ENCODE data around the gene RAB27A.

DNA sequence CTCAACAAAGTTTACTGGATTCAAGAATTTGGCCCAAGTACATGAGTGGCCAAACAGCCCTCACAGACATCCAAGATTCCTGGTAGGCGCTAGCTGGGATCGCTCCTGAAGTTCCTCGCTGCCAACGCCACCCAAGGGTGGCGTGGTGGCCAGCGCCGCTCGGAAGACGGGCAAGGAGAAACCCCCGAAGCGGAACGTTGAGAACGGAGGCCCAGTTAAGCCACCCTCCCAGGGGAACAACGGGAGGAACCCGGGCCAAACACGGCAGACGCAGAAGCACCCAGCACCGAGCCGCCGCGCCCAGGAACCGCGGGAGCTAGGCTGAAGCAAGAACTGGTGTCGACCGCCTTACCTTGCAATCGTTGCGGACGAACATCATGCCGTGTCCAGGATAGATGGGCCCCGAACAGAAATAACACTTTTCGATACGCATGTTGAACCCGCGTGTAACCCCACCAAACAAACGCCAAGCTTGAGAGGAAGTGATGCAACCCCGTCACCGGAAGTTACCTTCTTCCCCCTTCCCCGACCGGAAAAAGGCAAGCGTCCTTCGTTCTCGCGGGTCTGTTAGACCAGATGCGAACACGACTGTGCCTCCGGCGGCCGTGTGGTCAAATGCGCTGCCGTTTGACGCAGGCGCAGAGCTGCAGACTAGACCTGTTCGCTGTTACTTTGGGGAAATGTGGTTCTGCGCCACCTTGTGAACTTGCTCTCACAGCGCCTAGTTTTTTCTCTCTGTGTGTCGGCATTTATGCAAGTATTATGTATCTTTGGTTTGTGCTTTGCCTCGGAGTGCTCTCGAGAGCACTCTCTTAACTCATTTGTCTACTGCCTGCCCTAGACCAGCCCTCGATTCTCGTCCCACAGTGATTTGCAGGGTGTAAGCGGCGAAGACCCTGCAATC, 92.9 kb downstream of the RAB27A start, which contains the start of gene RSL24D1:
- TF ChIP-seq POLR2A (IDR thresholded peaks at IDR 0.05; ENCODE audit: low read depth, low read length) = peak; percentile 97
- TF ChIP-seq POLR2AphosphoS5 (IDR thresholded peaks at IDR 0.05; ENCODE audit: low read depth, low read length) = peak; percentile 94
- TF ChIP-seq TAF1 (IDR thresholded peaks at IDR 0.05; ENCODE audit: low read depth, low read length) = peak; percentile 82
- TF ChIP-seq SPI1 (IDR thresholded peaks at IDR 0.05; ENCODE audit: low read depth, low read length) = peak; percentile 81
- peak; percentile 77 for TF ChIP-seq POU2F2 (IDR thresholded peaks at IDR 0.05; ENCODE audit: low read depth, low read length)

All from GM12891 (cell line).